Activated CD4-positive, CD25-positive, alpha-beta regulatory T cell treated with anti-CD3 and anti-CD28 coated beads, Interleukin-2, amount 50 U/mL, for 16 hours (primary cell): ENCODE measurements around the gene GPR31.
"Not testable (repeated sequence)": the region's sequence is repeated elsewhere in the genome, so short reads cannot be mapped to it uniquely, and the experiment has no call there.

Experiments used
- DNase-seq: peaks from one replicate; pipeline ENCODE4 v3.0.0-alpha.2; 2020; ENCODE audit warnings: low read depth, low spot score

GPR31 gene

GRCh38 chr6:167167699-167168098 is 9.9 kb upstream of the GPR31 start:
- not testable (repeated sequence) for DNase-seq

- no peak for DNase-seq
Observed at GRCh38 chr6:167165858-167166471, 8.2 kb upstream of the GPR31 start.

GRCh38 chr6:167164261-167164660 is 6.5 kb upstream of the GPR31 start:
- no peak for DNase-seq

GRCh38 chr6:167163476-167164011 is 5.8 kb upstream of the GPR31 start:
- no peak for DNase-seq

GRCh38 chr6:167162591-167162990 is 4.8 kb upstream of the GPR31 start:
- no peak for DNase-seq

GRCh38 chr6:167161851-167162467 is 4.2 kb upstream of the GPR31 start:
- DNase-seq, result no peak

GRCh38 chr6:167157414-167157813 is 366 bp downstream of the GPR31 start:
- no peak for DNase-seq

GRCh38 chr6:167154895-167155294 is 2.9 kb downstream of the GPR31 start:
- no peak for DNase-seq

- no peak for DNase-seq
Observed at GRCh38 chr6:167154291-167154690, 3.5 kb downstream of the GPR31 start.

GRCh38 chr6:167153521-167153959 is 4.2 kb downstream of the GPR31 start:
- DNase-seq, result no peak

- DNase-seq, result no peak
Observed at GRCh38 chr6:167152862-167153261, 4.9 kb downstream of the GPR31 start.

- DNase-seq, result no peak
Observed at GRCh38 chr6:167151648-167152047, 6.1 kb downstream of the GPR31 start.

GRCh38 chr6:167150941-167151549 is 6.7 kb downstream of the GPR31 start:
- DNase-seq, result no peak

GRCh38 chr6:167148997-167149396 is 8.8 kb downstream of the GPR31 start:
- no peak for DNase-seq

- no peak for DNase-seq
Observed at GRCh38 chr6:167148021-167148420, 9.8 kb downstream of the GPR31 start.

GRCh38 chr6:167146977-167147376 is 10.8 kb downstream of the GPR31 start:
- no peak for DNase-seq

GRCh38 chr6:167146135-167146534 is 11.6 kb downstream of the GPR31 start:
- DNase-seq, result no peak

GRCh38 chr6:167145461-167145860 is 12.3 kb downstream of the GPR31 start:
- DNase-seq, result no peak

- DNase-seq, result no peak
Observed at GRCh38 chr6:167143041-167143440, 14.7 kb downstream of the GPR31 start.

- no peak for DNase-seq
Observed at GRCh38 chr6:167142433-167142761, 15.4 kb downstream of the GPR31 start.

- no peak for DNase-seq
Observed at GRCh38 chr6:167141667-167142432, 15.9 kb downstream of the GPR31 start.
